Type B pancreatic cell (in vitro differentiated cells): ENCODE results near the gene SLC39A2. TPM values are rescaled to one million over a fixed set of nuclear protein-coding genes. Genes with fewer than 3 reads are reported as not detected.

Experiments
- DNase-seq: peaks from one replicate; pipeline ENCODE4 v3.0.0; 2021; ENCODE audit warnings: mixed read lengths; ENCODE audit not compliant: unreplicated experiment; ENCODE audit errors: extremely low spot score
- H3K27ac Mint-ChIP-seq: 2 replicates; pipeline ENCODE4 v1.8.0; 2021; ENCODE audit warnings: mild to moderate bottlenecking, mixed read lengths
- H3K27me3 Mint-ChIP-seq: 2 replicates; pipeline ENCODE4 v1.8.0; 2021; ENCODE audit warnings: mixed read lengths
- H3K36me3 Mint-ChIP-seq: 2 replicates; pipeline ENCODE4 v1.8.0; 2021; ENCODE audit warnings: mixed read lengths
- H3K4me1 Mint-ChIP-seq: one replicate; pipeline ENCODE4 v1.8.0; 2021; ENCODE audit warnings: mixed read lengths; ENCODE audit not compliant: unreplicated experiment
- H3K4me3 Mint-ChIP-seq: 2 replicates; pipeline ENCODE4 v1.8.0; 2021; ENCODE audit warnings: mild to moderate bottlenecking, mixed read lengths
- H3K9me3 Mint-ChIP-seq: 2 replicates; pipeline ENCODE4 v1.8.0; 2021; ENCODE audit warnings: mixed read lengths
- total RNA-seq: library from RNA; stranded (reverse); gene quantifications from 2 replicates; pipeline ENCODE4 v1.2.1, GENCODE V29; 2021; ENCODE audit warnings: low replicate concordance
- TF ChIP-seq, protein P1 (sequence below): fragments of 200-600 bp; sonication (generic); conservative IDR thresholded peaks from 2 replicates; pipeline ENCODE4 v1.5.0; 2021; ENCODE audit warnings: antibody characterized with exemption, mild to moderate bottlenecking

SLC39A2 gene
- total RNA-seq, 1 donor from 2014 or later: 4.5 TPM

DNA sequence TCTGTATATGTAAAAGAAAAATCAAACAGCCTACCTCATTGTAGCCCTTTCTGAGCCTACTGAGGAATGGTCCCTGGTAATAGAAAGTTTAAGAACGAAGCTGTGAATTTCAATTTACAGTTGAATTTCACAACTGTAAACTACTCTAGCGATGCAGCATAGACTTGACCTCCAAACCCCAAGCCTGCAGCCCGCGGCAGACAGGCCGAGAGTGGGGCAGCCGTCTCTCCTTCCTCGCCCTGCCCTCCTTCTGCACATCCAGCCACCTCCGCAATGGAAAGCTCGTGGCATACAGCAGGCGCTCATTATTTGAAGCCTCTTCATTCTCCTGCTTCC is 28.5 kb upstream of the SLC39A2 start:
- H3K36me3 Mint-ChIP-seq: no peaks in the 10 kb centered on the region
- peak overlapping the region; percentile 91 for H3K27ac Mint-ChIP-seq
- peaks cover 12% of the 10 kb centered on the region for H3K4me1 Mint-ChIP-seq
- TF ChIP-seq, protein P1, sequence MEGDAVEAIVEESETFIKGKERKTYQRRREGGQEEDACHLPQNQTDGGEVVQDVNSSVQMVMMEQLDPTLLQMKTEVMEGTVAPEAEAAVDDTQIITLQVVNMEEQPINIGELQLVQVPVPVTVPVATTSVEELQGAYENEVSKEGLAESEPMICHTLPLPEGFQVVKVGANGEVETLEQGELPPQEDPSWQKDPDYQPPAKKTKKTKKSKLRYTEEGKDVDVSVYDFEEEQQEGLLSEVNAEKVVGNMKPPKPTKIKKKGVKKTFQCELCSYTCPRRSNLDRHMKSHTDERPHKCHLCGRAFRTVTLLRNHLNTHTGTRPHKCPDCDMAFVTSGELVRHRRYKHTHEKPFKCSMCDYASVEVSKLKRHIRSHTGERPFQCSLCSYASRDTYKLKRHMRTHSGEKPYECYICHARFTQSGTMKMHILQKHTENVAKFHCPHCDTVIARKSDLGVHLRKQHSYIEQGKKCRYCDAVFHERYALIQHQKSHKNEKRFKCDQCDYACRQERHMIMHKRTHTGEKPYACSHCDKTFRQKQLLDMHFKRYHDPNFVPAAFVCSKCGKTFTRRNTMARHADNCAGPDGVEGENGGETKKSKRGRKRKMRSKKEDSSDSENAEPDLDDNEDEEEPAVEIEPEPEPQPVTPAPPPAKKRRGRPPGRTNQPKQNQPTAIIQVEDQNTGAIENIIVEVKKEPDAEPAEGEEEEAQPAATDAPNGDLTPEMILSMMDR: no peak
- peak overlapping the region; percentile 94 for H3K4me3 Mint-ChIP-seq
- H3K9me3 Mint-ChIP-seq: no peaks in the 10 kb centered on the region
- no peak for DNase-seq
- peaks cover 29% of the 10 kb centered on the region for H3K27me3 Mint-ChIP-seq

DNA sequence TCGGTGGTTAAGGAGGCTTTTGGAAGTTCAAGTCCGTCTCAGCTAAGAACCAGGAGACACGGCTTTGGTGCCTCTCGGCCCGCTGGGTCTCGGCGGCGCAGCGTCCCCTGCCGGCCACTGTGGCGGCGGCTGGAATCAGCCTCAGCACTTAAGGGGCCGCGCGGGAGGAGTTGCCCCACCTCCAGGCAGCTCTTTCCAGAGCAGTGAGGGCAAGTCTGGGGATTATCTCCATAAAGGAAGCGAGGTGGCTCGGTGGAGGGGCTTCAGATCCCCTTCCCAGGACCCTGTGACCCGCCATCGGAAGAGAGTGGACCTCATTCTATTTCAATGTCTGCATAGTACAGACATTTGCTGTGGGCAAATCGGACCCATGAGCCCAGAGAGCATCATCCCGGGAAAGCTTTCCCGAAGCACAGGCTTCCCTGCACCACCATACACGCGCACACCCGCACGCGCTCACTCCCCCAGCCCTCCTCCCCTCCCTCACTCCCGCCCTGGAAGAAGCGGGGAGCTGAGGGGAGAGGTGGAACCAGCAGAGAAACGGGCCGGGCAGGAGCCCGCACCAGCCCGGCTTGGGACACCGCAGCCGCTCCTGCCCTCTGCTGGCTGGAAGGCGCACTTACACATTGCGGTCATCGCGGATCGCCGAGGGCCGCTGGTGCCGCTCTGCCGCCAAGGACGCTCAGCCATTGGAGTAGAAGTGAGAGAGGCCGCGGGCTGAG is 27.9 kb upstream of the SLC39A2 start:
- Mint-ChIP-seq H3K4me1 (peaks cover 12% of the 10 kb centered on the region), H3K27ac (peak overlapping the region; percentile 91), H3K36me3 (no peaks in the 10 kb centered on the region), H3K4me3 (peak overlapping the region; percentile 94), H3K27me3 (peaks cover 29% of the 10 kb centered on the region), H3K9me3 (no peaks in the 10 kb centered on the region)
- DNase-seq: peak; percentile 89
- TF ChIP-seq, protein P1: peak; percentile 87

DNA sequence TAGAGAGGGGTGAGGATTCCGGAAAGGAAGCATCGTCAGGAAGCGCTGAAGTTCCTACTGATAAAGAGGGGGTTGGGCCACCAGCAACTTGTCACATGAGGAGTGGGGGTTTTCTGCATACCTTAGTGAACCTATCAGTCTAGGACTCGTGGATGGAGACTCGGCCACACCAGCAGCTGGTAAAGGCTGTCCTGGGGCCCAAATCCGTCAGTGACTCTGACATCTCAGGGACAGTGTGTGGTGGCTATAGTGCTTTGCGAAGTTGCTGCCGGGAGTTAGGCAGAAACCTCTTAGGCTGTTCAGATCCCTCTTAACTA is 27.4 kb upstream of the SLC39A2 start:
- DNase-seq: no peak
- Mint-ChIP-seq H3K9me3 (no peaks in the 10 kb centered on the region), H3K4me1 (peaks cover 12% of the 10 kb centered on the region), H3K36me3 (no peaks in the 10 kb centered on the region), H3K27me3 (peaks cover 29% of the 10 kb centered on the region), H3K4me3 (peak overlapping the region; percentile 94), H3K27ac (peak overlapping the region; percentile 91)
- TF ChIP-seq, protein P1: no peak

DNA sequence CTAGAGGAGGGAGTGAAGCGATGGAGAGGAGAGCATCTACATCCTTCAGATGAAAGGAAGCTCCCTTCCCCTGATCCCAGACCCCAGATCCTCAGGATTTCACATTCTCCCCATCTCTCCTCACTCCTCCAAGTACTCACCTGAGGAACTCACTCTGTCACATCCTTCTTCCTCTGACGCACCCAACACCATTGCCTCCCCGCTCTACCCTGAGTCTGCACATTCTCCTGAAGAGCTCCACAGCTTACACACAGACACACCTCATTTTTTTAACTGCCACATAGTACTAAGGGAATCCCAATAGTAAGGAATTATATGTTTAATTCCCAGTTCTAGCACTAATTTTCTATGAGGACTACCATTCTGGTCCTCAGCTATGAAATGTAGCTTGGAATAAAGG is 25.6 kb upstream of the SLC39A2 start:
- peak overlapping the region; percentile 32 for H3K27ac Mint-ChIP-seq

DNA sequence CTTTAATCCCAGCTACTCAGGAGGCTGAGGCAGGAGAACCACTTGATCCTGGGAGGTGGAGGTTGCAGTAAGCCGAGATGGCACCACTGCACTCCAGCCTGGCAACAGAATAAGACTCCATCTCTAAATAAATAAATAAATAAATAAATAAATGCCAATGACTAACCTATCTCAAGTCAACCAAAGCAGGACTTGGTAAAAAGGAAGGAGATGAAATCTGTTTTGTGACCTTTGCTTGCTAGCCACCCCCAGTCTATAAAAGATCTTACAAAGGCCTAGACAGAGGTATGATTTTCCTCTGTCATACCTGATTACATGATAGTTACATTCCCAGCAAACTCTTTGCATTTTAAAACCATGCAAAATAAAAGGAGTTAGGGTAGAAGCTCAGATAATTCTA is 22.8 kb upstream of the SLC39A2 start:
- no peak for DNase-seq
- H3K4me3 Mint-ChIP-seq: no peak overlapping the region
- TF ChIP-seq, protein P1: no peak
- H3K9me3 Mint-ChIP-seq: no peaks in the 10 kb centered on the region
- H3K36me3 Mint-ChIP-seq: no peaks in the 10 kb centered on the region
- H3K4me1 Mint-ChIP-seq: peaks cover 7% of the 10 kb centered on the region
- peaks cover 6% of the 10 kb centered on the region for H3K27me3 Mint-ChIP-seq
- H3K27ac Mint-ChIP-seq: no peak overlapping the region

More for the DNA sequence above, 25.6 kb upstream of the SLC39A2 start:
- TF ChIP-seq, protein P1: no peak
- H3K27me3 Mint-ChIP-seq: peaks cover 12% of the 10 kb centered on the region
- no peaks in the 10 kb centered on the region for H3K36me3 Mint-ChIP-seq
- H3K4me1 Mint-ChIP-seq: peaks cover 12% of the 10 kb centered on the region
- peak overlapping the region; percentile 6 for H3K4me3 Mint-ChIP-seq
- no peaks in the 10 kb centered on the region for H3K9me3 Mint-ChIP-seq
- DNase-seq: no peak
